Prostate gland (tissue), 2 donors: ENCODE results near the gene TRIM27.

ENCODE experiments used
- CTCF ChIP-seq, 4 experiments: fragments of 200-600 bp in 2 of 4; fragments of 450-650 bp in 2 of 4; sonication (generic) in 2 of 4; IDR thresholded peaks; 1 replicate in 3 of 4; 2 replicates in 1 of 4; pipeline ENCODE4 v1.5.1; 2016 to 2019; ENCODE audit warnings: antibody characterized with exemption in 4 of 4, mild to moderate bottlenecking in 2 of 4, moderate library complexity in 2 of 4
- POLR2A ChIP-seq: fragments of 450-650 bp; IDR thresholded peaks from one replicate; pipeline ENCODE4 v1.6.1; 2016; ENCODE audit warnings: antibody characterized with exemption, mild to moderate bottlenecking

GRCh38 chr6:28871335-28872156 lies 52.2 kb downstream of the TRIM27 start:
- TF ChIP-seq CTCF (IDR thresholded peaks at IDR 0.05) (no peak), POLR2A (no peak)
